GM10266 (cell line): ENCODE results near the gene HCN3.

Experiments
- DNase-seq: peaks from one replicate; pipeline ENCODE4 v3.0.0; 2012; ENCODE audit errors: extremely low spot score
- TF ChIP-seq, protein P1 (sequence below): IDR thresholded peaks from 2 replicates; pipeline ENCODE4 v1.5.1; 2012; ENCODE audit warnings: mild to moderate bottlenecking, low read depth; ENCODE audit not compliant: control insufficient read depth, insufficient read depth; ENCODE audit errors: missing control alignments

The HCN3 gene

DNA sequence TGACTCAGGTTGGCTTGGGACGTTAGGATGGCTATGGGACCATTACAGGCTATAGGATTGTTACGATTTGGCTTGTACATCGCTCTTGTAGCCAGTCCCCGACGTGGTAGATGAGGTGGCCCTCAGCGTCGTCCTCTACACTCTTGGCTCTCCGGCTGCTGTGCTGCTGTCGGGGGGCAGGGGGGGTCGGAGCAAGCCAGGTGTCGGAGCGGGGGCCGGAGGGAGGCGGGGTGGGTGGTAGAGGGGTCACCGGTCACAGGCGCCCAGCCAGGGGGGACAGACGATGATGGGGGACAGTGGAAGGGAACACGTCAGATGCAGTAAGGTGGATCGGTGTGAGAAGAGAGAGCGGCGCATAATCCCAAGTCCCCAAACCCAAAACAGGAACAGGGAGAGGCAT, 8.6 kb upstream of the HCN3 start:
- TF ChIP-seq, protein P1, sequence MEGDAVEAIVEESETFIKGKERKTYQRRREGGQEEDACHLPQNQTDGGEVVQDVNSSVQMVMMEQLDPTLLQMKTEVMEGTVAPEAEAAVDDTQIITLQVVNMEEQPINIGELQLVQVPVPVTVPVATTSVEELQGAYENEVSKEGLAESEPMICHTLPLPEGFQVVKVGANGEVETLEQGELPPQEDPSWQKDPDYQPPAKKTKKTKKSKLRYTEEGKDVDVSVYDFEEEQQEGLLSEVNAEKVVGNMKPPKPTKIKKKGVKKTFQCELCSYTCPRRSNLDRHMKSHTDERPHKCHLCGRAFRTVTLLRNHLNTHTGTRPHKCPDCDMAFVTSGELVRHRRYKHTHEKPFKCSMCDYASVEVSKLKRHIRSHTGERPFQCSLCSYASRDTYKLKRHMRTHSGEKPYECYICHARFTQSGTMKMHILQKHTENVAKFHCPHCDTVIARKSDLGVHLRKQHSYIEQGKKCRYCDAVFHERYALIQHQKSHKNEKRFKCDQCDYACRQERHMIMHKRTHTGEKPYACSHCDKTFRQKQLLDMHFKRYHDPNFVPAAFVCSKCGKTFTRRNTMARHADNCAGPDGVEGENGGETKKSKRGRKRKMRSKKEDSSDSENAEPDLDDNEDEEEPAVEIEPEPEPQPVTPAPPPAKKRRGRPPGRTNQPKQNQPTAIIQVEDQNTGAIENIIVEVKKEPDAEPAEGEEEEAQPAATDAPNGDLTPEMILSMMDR = no peak
- no peak for DNase-seq

DNA sequence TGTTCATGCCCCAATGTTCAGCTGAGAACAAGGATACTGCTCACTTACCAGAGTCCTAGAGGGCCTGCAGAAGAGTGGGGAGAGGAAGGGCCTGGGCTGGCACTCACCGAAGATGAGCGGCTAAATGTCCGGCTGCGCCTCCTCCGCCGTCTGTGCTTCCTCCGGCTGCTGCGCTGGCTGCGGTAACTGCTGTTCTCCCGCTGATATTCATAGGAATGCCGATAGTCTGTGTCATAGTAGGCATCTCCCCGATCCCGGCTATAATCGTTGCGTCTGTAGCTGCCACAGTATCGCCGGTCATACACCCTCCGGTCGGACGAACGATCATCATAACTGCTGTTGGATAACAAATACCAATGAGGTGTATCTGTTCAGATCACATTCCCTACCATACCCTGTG, 7.9 kb upstream of the HCN3 start:
- TF ChIP-seq, protein P1 = no peak
- no peak for DNase-seq

DNA sequence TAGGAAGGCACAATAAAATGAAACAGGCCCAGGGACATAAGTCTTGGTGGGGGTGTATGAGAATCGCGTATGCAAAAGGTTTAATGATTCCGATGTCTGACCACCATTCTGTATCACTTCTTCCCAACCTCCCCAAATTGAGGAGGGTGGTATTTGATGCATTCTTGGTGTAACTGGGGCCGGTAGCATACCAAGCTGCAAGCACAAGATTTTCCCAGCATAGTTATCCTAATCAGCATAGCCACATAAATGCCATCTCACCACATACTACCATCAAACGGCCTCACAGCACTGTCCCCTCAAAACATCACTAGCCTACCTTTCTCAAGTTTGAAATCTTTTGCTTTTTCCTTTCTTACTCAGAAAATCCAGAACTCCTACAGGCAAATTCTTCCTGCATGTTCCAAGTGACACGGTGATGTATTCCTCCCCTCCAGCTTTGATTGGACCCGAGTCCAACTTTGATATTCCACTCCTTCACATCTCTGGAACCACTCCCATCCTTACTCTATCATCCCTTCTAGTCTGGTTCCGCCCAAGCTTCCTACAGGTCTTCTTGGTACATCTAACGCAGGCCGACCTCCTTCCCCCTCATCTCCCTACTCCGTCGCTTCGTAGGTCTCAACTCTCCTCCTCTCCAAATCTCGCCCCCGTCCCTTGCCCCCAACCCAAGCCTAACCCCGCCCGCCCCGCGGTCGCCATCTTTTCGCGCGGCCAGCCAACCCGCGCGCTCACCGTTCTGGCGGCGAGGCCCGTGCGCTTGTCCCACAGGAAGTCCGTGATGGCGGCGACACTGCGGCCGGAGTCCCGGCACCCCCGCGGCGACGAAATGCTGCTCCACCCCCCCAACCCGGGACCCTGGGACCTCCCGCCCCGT, 4.6 kb upstream of the HCN3 start:
- DNase-seq = no peak
- TF ChIP-seq, protein P1 = no peak

DNA sequence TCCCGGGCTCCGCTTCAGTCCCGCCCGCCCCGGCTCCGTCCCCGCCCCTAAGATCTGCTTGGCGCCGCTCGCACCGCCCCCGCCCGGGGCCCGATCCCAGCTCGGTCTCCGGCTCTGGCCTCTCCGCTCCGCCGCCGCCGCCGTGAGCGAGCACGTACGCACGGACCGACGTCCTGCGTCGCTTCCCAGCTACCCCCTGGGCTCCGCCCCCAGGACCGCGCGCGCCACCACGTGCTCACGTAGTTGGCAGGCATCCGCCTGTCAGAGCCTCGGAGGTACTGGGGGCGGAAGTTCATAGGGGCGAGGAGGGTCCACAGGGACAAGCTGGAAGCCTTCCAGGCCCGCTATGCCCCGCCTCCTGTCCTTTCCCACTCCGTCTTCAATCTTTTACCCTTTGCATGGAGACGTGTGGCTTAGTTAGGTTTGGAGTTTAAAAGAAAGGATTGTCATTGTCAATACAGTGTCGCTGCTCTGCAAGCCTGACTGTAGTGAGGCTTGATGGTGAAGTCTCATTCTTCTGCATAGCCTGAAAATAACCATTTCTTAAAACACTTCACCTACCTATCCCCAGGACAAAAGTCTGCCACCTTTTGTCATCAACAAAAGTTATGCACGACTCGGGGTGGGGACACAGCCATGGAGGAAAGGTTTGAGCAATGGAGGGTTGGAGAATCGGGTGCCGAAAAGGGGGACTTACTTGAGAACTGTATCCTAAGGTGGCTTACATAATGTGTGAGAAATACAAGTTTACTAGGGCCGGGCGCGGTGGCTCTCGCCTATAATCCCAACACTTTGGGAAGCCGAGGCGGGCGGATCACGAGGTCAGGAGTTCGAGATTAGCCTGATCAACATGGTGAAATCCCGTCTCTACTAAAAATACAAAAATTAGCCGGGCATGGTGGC, 3.7 kb upstream of the HCN3 start, which contains the start of gene CLK2:
TSS of gene CLK2 (minus strand) at position 162 of the 903 bp plus-strand sequence. CDS start 2,527 bp downstream, outside the sequence.
- DNase-seq = peak; percentile 97
- TF ChIP-seq, protein P1 = no peak

DNA sequence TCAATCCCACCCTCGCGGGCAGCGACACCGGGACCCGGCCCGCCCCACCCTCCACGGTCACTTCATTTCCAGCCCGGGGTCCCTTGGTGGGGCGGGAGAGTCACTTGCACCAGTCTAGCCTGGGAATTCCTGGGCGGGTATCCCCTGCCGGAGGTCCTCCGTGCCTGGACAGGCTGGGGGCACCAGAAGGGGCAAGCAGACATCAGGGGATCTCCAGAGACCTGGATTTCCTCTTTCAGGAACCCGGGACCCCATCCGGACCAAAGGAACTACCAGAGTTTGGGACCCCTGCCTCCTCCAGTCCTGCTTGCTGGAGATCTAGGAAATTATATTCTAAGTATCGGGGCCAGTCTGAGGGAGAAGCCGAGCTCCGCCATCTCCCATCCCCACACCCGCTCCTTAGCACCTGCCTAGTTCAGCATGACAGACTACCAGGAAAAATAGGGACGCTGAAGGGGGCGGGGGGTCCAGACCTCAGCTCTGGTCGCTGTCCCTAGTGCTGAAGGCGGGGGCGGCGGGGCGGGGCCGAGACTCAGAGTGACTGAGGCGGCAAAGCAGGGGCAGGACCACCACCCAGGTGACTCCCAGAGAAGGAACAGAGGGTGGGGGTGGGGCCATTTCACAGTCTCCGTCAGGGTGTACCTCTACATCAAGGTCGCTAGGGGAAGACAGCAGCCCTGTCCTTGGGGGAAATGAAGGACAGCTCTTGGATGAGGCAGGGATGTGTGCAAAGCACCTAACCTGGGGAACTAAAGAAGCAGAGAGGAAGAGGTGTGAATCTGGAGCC, 832 bp downstream of the HCN3 start:
- TF ChIP-seq, protein P1 = peak; percentile 39
- DNase-seq = peak; percentile 80

DNA sequence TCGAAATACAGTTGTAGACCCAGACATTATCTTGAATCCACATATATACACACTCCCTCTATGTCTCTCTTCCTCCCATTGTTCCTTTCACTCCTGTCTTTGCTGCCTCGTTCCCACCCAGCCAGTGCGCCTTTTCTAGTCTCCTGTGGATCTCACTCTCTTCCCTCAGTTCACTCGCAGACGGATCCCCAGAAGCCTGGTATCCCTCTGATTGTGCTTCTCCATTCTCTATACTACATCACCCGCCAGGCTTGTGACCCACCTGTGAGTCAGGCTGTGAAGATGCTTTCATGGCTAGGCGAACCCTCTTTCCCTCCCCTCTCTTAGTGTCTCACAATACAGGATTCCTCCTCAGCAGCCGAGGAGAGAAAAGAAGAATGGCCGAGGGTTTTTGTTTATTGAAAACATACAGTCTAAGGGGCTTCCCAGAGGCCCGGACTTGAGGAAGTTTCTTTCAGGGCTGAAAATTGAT, 1.5 kb downstream of the HCN3 start:
- no peak for DNase-seq
- TF ChIP-seq, protein P1 = no peak
